Activated naive CD4-positive, alpha-beta T cell treated with anti-CD3 and anti-CD28 coated beads, Interleukin-2, amount 50 U/mL, for 72 hours (primary cell): Measurements from ENCODE around the gene LCN2. TPM values are rescaled to one million over a fixed set of nuclear protein-coding genes. Genes with fewer than 3 reads are reported as not detected.
A peak's percentile ranks its signal among the peaks of the same experiment; 100 is the strongest.
"Not testable (repeated sequence)": the region's sequence is repeated elsewhere in the genome, so short reads cannot be mapped to it uniquely, and the experiment has no call there.

Experiments
- ATAC-seq, 2 donors: fragments of 150-1000 bp; cut with Tn5 transposase; 2 replicates each; pipeline ENCODE4 v1.10.0; 2021; ENCODE audit warnings: mild to moderate bottlenecking in 2 of 2, moderate library complexity in 2 of 2
- DNase-seq, 2 donors: peaks; one replicate each; pipeline ENCODE4 v3.0.0; 2021 to 2022; ENCODE audit warnings: low spot score in 2 of 2
- H3K27ac Mint-ChIP-seq, 2 donors: one replicate each; pipeline ENCODE4 v1.8.0; 2022; ENCODE audit warnings: mild to moderate bottlenecking in 2 of 2, mixed read lengths in 2 of 2
- H3K36me3 Mint-ChIP-seq, 2 donors: one replicate each; pipeline ENCODE4 v1.8.0; 2022; ENCODE audit warnings: mixed read lengths in 2 of 2
- H3K9me3 Mint-ChIP-seq, 2 donors: one replicate each; pipeline ENCODE4 v1.8.0; 2022; ENCODE audit warnings: mixed read lengths in 2 of 2
- total RNA-seq, 2 donors: library from RNA; stranded (reverse); gene quantifications; one replicate each; pipeline ENCODE4 v1.2.3, GENCODE V29; 2022

LCN2 gene
- total RNA-seq, 2 donors from 2014 or later: not detected

DNA sequence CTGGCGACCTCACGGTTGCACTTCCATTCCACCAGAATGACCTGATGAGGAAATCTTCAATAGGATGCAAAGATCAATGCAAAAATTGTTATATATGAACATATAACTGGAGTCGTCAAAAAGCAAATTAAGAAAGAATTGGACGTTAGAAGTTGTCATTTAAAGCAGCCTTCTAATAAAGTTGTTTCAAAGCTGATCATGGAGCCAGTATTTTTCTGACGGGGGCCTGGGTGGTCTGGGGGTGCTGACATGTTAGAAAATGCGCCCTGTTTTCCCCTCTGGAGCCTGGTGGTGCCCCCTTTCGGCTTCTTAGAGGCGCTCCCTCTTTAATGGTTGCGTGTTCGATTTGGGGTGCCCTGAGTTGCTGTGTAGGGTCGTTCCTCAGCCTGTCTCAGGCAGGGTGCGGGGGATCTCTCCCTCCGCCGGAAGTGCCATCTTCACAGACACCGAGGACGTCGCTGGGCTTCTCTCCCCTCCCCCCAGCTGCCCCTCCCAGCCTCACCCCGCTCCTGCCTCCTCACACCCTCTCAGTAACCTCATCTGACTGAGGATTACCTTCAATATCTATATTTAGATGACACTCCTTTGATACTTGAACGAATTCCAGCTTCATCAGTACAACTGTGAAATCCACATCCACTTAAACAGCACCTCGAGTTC lies 40.1 kb upstream of the LCN2 start:
- DNase-seq: no peak
- no peaks in the 10 kb centered on the region for H3K36me3 Mint-ChIP-seq
- peak overlapping the region in 1 of 2 donors; percentile 18 for H3K27ac Mint-ChIP-seq
- ATAC-seq: no peak
- H3K9me3 Mint-ChIP-seq: no peaks in the 10 kb centered on the region

GRCh38 chr9:128111726-128112125 lies 37.5 kb upstream of the LCN2 start:
- H3K27ac Mint-ChIP-seq, DNase-seq, ATAC-seq, H3K36me3 Mint-ChIP-seq, H3K9me3 Mint-ChIP-seq: not testable (repeated sequence)

- H3K9me3 Mint-ChIP-seq: no peaks in the 10 kb centered on the region
These were observed 35.5 kb upstream of the LCN2 start for GRCh38 chr9:128113526-128114325.

DNA sequence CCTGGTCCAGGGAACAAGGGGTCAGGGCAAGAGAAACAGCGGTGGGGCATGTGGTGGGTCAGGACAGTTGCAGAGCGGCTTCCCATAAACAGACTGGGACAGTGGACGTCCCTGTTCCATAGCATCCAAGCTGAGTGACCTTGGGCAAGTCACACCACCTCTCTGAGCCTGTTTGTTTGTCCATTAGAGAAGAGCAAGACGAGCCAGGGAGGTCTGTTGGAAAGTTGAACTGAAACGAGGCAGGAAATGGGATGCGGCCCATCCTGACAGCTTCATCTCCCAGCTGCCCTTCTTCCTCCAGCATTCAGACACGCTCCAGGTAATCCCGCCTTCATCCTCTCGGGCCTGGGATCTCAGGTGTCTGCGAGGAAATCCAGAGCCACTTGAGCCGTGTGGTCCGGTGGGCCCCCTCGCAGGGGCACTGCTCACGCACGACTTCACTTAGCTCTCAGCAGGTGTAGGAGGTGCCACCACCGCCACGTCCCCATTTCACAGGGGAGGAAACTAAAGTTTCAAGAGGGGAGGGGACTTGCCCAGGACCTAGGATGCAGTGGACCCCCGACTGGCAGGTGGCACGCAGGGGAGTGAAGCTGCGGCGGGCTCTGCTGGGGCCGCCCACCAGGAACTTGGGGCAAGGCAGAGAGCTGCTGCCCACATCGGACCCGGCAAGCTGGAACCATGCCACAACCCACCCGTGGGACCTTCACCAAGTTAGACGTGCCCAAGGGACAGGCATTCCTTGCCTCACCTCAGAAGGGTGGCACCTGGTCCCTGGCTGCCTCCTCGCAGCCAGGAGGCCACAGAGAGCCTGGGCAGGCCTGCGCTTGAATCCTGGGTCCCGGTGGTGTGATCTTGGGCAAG lies 34.7 kb upstream of the LCN2 start:
- Mint-ChIP-seq H3K36me3 (no peaks in the 10 kb centered on the region), H3K27ac (no peak overlapping the region), H3K9me3 (no peaks in the 10 kb centered on the region)
- DNase-seq (no peak), ATAC-seq (no peak)

More at GRCh38 chr9:128113526-128114325, 35.5 kb upstream of the LCN2 start:
- no peak for ATAC-seq
- Mint-ChIP-seq H3K36me3 (no peaks in the 10 kb centered on the region), H3K27ac (no peak overlapping the region)
- DNase-seq: no peak

DNA sequence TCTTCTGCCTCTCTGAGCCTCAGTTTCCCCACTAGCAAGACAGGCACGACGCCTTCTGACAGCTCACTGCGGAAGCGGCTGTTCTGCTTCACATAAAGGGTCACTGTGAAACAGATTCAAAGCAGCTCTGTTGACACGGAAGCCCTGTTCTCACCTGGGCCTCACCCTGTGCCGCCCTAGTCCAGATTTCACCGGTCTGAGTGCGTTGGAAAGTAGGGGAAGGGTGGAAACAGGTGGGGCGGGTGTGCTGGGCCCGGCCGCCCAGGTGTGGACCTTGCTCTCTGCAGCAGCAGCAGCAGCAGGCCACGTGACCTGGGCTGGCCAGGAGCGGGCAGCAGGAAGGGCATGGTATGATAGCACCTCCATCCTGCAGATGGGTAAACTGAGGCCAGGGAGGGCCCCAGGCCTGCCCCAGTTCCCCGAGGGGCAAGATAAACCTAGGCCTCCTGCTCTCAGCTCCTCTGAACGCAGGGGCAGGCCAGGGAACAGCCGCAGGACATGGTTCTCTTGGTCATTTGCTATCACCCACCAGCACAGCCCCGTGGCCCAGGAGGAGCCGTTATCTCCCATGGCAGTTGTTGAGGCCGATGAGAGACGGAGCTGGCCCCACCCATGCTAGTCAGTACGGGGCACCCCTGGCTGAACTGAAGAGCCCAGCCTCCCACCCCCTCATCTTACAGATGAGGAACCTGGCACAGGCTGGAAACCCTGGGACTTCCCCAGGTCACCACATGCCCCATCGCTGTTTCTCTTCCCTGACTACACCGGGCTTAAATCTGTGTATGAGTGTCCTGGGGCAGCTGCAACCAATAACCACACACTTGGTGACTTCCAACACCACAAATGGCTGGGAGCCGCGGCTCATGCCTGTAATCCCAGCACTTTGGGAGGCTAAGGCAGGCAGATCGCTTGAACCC lies 33.8 kb upstream of the LCN2 start:
- Mint-ChIP-seq H3K36me3 (no peaks in the 10 kb centered on the region), H3K9me3 (no peaks in the 10 kb centered on the region), H3K27ac (peak overlapping the region in 1 of 2 donors; percentile 65)
- ATAC-seq: peak in 1 of 2 donors; percentile 30
- no peak for DNase-seq

- DNase-seq (no peak), ATAC-seq (no peak)
- Mint-ChIP-seq H3K9me3 (no peaks in the 10 kb centered on the region), H3K36me3 (no peaks in the 10 kb centered on the region), H3K27ac (peak overlapping the region in 1 of 2 donors; percentile 65)
These were observed 32.9 kb upstream of the LCN2 start for GRCh38 chr9:128116104-128117083.

DNA sequence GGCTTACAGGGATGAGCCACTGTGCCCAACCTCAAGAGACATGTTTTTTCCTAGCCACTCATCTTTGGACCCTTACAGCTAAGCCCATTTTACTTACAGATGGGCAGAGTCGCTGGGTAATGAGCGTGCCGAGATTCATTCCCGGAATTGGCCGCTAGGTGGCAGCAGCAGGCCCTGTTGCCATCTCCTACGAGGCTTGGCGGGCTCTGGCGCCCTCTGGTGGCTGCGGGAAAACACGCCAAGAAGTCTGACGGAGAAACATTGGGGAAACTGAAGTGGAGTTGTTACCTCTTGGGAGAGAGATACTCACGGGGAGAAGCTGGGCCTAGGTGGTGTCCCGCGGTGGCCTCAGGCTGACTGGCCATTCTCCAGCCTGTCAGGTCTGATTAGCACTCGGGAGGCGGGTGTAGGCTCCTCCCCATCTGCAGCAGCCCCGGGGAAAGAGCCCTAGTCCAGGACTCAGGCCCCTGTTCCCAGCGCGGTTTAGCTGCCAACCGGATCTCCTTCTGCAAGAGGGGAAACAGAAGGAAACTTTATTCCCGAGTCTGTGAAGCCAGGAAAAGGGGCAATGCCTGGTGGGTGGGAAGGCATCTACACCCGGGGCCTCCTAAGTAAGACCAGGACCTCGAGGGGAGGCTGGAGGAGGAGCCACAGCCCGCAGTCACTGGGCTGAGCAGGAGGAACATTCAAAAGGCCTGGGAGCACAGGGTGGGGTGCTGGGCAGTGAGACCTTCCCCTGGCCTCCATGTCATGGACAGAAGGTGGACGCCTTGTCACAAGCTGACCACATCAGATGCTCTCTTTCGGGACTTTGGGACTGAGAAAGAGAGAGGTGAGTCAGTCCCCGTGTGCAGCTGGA lies 31.4 kb upstream of the LCN2 start:
- DNase-seq (peak; percentile 93 to 100), ATAC-seq (peak; percentile 83 to 86)
- Mint-ChIP-seq H3K36me3 (no peaks in the 10 kb centered on the region), H3K9me3 (no peaks in the 10 kb centered on the region), H3K27ac (peak overlapping the region in 1 of 2 donors; percentile 50)

DNA sequence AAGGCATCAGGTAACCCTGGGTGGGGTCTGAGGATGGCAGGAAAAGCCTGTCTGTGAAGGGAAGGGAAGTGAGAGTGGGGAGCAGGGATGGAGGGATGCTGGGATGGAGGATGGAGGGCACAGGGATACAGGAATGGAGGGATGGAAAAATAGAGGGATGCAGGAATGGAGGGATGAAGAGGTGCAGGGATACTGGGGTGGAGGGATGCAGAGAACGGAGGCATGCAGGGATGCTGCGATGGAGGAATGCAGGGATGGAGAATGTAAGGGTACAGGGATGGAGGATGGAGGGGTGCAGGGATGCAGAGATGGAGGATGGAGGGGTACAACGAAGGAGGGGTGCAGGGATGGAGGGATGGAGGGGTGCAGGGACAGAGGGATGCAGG lies 30.8 kb upstream of the LCN2 start:
- no peak for DNase-seq
- no peak for ATAC-seq
- Mint-ChIP-seq H3K27ac (no peak overlapping the region), H3K36me3 (no peaks in the 10 kb centered on the region), H3K9me3 (no peaks in the 10 kb centered on the region)

- no peak for ATAC-seq
- Mint-ChIP-seq H3K36me3 (no peaks in the 10 kb centered on the region), H3K9me3 (no peaks in the 10 kb centered on the region), H3K27ac (no peak overlapping the region)
- DNase-seq: no peak
These were observed 30.1 kb upstream of the LCN2 start for GRCh38 chr9:128118971-128119665.

DNA sequence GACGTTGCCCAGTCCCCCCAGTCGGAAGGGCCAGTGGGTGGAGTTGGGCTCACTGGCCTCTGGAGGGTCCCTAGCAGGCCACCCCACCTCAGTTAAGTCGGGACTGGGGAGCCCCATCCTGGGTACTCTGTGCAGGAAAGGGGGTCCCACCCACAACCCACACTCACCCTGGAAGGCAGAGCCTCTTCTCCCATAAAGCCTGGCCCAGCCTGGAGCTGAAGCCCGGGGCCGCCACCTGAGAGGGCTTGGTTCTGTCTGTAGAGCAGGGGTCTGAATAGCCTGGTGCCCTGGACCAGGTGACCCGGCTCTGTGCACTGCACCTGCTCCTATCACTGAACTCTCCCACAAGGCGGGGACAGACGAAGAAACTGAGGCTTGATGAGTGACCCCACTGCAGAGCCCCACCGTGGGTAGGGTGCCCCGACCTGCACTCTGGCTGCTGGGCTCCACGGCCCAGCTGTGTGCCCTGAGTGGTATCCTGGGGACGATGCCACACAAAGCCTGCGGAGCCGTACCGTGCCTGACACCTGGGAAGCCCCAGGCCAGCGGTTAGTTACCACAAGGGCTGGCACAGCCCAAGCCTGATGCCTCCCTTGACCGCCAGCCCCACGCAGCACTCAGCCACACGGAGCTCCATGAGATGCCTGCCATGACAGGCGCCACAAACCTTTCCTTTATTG lies 29.1 kb upstream of the LCN2 start:
- DNase-seq: no peak
- Mint-ChIP-seq H3K36me3 (no peaks in the 10 kb centered on the region), H3K9me3 (no peaks in the 10 kb centered on the region), H3K27ac (peak overlapping the region in 1 of 2 donors; percentile 29)
- ATAC-seq: no peak

- H3K27ac Mint-ChIP-seq: peak overlapping the region in 1 of 2 donors; percentile 29
- H3K36me3 Mint-ChIP-seq: no peaks in the 10 kb centered on the region
- no peak for ATAC-seq
- no peak for DNase-seq
- H3K9me3 Mint-ChIP-seq: no peaks in the 10 kb centered on the region
These were observed 28.4 kb upstream of the LCN2 start for GRCh38 chr9:128120741-128121465.

DNA sequence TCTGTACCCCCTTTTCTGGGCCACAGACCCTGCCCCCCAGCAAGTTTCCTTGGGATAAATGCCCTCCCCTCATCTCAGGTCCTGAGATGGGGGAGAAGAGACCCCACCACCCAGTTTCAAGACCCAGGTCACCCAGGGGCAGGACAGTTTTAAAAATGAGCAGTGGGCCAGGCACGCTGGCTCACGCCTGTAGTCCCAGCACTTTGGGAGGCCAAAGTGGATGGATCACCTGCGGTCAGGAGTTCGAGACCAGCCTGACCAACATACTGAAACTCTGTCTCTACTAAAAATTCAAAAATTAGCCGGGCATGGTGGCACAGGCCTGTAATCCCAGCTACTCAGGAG lies 27.8 kb upstream of the LCN2 start:
- no peak for ATAC-seq
- no peaks in the 10 kb centered on the region for H3K36me3 Mint-ChIP-seq
- no peaks in the 10 kb centered on the region for H3K9me3 Mint-ChIP-seq
- H3K27ac Mint-ChIP-seq: no peak overlapping the region
- no peak for DNase-seq
